ENCODE measurements around the gene RGP1. TPM values are rescaled to one million over a fixed set of nuclear protein-coding genes. Genes with fewer than 3 reads are reported as not detected.

Gene RGP1
- total RNA-seq, 1 donor, result 17.7 TPM

DNA sequence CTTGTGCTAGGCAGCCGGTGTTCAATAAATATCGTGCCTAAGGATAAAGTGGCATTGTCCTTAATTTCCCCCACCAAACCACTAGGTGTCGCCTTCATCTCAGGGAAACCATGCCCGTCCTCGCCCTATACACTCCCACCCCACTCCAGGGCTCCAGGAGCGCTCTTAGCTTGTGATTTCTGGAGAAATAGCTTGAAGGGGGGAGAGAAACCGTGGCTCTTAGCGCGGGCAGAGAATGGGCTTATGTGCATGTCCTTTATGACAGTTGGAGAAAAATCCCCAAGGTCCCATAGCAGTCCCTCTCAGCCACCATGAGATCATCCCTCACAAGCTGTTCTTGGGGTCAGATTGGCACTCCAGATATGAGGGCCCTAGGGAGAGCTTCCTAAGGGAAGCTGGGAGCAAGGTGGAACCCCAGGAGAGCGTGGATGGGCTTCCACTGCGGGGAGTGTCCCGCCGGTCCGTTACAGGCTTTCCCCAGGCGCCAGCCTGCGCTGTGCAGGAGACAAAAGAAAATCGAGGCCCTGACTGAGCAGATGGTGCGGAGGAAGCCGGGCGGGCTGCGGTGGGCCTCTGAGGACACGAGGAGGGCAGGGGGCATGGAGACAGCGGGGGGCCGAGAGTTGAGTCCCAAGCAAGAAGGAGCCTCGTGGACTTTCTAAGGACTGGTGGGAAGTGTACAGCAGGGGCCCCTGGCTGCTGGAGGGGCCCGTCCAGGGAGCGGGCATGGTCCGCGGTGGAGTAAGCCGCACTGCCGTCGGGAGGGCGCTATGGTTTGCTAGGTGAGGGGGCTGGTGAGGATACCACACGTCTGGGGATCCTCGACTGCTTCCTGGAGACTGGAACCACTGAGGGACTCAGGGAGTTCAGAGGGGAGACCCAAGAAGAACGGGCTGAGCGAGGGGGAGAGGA is 41.6 kb downstream of the RGP1 start:
- TF ChIP-seq, protein P1, sequence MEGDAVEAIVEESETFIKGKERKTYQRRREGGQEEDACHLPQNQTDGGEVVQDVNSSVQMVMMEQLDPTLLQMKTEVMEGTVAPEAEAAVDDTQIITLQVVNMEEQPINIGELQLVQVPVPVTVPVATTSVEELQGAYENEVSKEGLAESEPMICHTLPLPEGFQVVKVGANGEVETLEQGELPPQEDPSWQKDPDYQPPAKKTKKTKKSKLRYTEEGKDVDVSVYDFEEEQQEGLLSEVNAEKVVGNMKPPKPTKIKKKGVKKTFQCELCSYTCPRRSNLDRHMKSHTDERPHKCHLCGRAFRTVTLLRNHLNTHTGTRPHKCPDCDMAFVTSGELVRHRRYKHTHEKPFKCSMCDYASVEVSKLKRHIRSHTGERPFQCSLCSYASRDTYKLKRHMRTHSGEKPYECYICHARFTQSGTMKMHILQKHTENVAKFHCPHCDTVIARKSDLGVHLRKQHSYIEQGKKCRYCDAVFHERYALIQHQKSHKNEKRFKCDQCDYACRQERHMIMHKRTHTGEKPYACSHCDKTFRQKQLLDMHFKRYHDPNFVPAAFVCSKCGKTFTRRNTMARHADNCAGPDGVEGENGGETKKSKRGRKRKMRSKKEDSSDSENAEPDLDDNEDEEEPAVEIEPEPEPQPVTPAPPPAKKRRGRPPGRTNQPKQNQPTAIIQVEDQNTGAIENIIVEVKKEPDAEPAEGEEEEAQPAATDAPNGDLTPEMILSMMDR (IDR thresholded peaks at IDR 0.05; ENCODE audit: insufficient read depth, low read depth, low read length), result peak; percentile 85
- peak; percentile 90 for DNase-seq (ENCODE audit: low read depth)
- peak overlapping the region; percentile 39 for H3K4me3 ChIP-seq (ENCODE audit: low read depth, low read length)

DNA sequence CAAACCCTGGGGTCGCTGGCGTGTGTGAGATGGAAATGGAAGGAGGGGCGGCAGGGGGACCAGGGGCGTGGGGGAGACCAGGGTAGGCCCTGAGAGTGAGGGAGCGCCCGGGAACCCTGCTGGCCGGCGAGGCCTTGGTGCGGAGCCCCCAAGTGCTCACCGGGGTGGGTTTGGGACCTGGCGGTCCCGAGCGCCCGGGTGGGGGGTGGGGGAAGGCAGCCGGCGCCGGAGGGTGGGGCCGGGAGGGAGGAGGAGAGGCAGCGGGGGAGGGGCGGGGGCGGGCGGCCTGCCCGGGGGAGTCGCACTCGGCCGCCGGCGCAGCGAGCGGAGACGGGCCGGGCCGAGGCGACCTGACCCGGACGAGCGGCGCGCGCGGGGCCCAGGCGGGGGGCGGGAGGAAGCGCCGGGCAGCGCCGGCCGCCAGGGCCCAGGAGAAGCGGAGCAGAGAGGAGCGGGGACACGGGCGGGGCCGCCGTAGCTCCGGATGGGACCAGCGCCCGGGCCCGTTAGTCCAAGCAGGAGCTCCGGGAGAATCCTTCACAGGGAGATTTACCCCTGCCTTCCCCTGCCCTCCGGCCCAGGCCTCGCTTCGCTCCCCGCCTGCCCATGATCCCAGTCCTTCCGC is 42.3 kb downstream of the RGP1 start, which contains the start of gene NPR2:
Gene NPR2 (plus strand): TSS at position 295 of the 625 bp plus-strand sequence. CDS start 818 bp downstream, outside the sequence.
- peak; percentile 42 for DNase-seq (ENCODE audit: low read depth)
- TF ChIP-seq, protein P1 (IDR thresholded peaks at IDR 0.05; ENCODE audit: insufficient read depth, low read depth, low read length), result no peak
- H3K4me3 ChIP-seq (ENCODE audit: low read depth, low read length), result peak within 1 kb of the TSS; percentile 60

DNA sequence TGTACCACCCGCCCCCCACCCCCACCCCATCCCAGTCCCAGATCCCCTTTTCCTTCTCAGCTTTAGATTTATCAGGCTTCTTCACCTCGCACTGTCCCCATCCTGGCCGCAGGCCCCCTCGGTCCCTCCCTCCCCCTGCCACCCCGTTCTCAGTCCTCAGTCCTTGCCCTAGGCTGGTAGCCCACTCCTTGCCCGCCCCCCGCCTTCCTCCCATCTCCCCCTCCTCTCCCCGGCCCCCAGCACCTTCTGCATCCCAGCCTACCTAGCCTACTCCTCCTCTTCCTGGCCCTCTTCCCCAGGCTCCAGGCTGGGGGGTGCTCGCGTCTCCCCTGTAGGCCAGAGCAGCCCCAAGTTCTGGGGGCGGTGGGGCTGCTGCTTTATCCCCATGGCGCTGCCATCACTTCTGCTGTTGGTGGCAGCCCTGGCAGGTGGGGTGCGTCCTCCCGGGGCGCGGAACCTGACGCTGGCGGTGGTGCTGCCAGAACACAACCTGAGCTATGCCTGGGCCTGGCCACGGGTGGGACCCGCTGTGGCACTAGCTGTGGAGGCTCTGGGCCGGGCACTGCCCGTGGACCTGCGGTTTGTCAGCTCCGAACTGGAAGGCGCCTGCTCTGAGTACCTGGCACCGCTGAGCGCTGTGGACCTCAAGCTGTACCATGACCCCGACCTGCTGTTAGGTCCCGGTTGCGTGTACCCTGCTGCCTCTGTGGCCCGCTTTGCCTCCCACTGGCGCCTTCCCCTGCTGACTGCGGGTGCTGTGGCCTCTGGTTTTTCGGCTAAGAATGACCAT is 43.1 kb downstream of the RGP1 start:
- TF ChIP-seq, protein P1 (IDR thresholded peaks at IDR 0.05; ENCODE audit: insufficient read depth, low read depth, low read length), result no peak
- no peak for DNase-seq (ENCODE audit: low read depth)

DNA sequence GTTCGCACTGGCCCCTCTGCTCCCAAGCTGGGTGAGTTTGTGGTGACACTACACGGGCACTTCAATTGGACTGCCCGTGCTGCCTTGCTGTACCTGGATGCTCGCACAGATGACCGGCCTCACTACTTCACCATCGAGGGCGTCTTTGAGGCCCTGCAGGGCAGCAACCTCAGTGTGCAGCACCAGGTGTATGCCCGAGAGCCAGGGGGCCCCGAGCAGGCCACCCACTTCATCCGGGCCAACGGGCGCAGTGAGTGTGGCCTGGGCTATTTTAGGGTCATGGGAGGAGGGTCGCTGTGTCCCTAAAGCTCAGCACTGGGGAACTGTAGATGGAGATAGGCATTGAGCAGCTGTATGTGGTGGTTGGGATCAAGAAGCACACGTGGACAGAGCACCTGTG is 43.7 kb downstream of the RGP1 start:
- H3K4me3 ChIP-seq (ENCODE audit: low read depth, low read length), result peak overlapping the region; percentile 60
- no peak for DNase-seq (ENCODE audit: low read depth)
- TF ChIP-seq, protein P1 (IDR thresholded peaks at IDR 0.05; ENCODE audit: insufficient read depth, low read depth, low read length), result no peak

More for the DNA sequence above, 43.1 kb downstream of the RGP1 start:
- peak overlapping the region; percentile 60 for H3K4me3 ChIP-seq (ENCODE audit: low read depth, low read length)

DNA sequence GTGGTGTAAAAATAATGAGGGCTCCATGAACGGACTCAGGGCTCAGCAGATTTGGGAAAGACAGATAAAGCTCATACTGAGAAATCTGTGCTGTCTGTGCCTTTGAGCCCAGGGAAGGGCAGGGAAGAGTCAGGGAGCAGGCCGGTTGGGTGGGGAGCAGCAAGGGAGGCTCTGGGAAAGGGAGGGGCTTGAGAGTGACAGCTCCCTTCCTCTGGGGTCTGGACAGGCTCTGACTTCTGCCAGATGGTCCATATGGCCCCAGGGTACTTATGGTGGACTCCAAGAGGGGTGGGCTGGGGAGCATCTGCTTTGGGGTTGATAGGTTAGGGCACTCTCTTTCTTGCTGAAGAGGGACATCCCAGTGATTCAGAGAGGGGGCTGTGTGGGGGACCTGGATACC is 44.4 kb downstream of the RGP1 start:
- TF ChIP-seq, protein P1 (IDR thresholded peaks at IDR 0.05; ENCODE audit: insufficient read depth, low read depth, low read length), result no peak
- peak overlapping the region; percentile 60 for H3K4me3 ChIP-seq (ENCODE audit: low read depth, low read length)
- DNase-seq (ENCODE audit: low read depth), result no peak

DNA sequence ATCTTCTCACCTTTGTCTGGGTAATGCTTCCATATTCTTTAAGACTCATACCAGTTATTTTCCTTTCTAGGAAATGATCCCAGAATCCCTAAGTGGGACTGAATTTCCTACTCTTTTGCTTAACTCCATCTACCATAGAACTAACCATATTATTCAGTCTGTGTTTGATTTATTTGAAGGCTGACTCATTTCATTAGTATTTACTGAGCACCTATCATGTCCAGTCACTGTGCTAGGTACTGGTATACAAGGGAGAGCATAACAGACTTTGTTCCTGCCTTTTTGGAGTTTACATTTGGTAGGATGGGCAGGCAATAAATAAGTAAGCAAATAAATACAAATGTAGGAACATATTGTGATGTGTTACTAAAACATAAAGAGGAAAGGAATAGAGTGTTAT is 46.6 kb downstream of the RGP1 start:
- H3K4me3 ChIP-seq (ENCODE audit: low read depth, low read length), result no peak overlapping the region
- DNase-seq (ENCODE audit: low read depth), result no peak
- TF ChIP-seq, protein P1 (IDR thresholded peaks at IDR 0.05; ENCODE audit: insufficient read depth, low read depth, low read length), result no peak
